ENCODE results near the gene PNKD.

Gene PNKD

DNA sequence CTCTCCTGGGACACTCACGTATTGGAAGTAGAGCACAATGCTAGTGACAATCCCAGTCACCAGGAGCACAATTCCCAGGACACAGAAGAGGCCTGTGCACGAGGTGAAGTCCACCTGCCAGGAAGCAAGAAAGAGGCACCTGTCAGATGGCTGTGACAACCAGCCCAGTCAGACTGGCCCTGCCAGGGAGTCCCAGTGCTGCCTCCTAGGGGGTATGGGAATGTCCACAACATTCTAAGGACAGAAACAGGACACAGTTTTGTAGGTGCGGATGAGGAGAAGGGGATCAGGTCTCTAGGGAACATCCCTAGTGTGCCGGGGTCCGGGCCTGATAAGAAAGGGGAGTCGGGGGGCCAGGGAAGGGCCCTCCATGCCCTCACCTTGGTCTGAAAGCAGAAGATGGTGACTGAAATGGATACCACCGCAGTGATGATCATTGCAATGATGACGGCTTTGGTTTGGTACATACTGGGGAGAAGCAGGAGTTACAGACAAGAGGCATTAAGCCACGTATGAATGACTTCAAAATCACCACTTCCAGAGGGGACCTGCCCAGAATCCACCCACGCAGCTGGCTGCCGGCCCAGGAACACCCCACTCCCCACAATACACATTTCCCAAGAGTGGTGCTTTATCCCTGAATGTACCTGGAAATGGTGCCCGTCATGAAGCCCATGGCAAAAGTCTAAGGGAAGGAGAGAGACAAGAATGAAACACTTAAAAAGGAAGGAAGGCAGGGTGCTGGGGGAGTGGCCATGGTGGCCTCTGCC is 6.9 kb downstream of the PNKD start:
- Histone ChIP-seq H3K9me2 (replicated peaks; ENCODE audit: low read depth, low read length) (no peaks in the 10 kb centered on the region), H3K36me3 (ENCODE audit: insufficient read depth, low read length) (peaks cover 18% of the 10 kb centered on the region; the same call in 1 of the 2 replicates), H4K20me1 (ENCODE audit: insufficient read depth, low read length, poor library complexity, severe bottlenecking) (no peaks in the 10 kb centered on the region), H2AFZ (ENCODE audit: low read length) (no peak overlapping the region), H3K9me3 (ENCODE audit: insufficient read depth, low read depth, low read length) (no peaks in the 10 kb centered on the region), H3K4me2 (ENCODE audit: low read depth, low read length, poor library complexity, severe bottlenecking) (no peak overlapping the region), H3K27me3 (ENCODE audit: insufficient read depth, low read length, poor library complexity, severe bottlenecking) (no peaks in the 10 kb centered on the region), H3K4me3 (ENCODE audit: low read length, poor library complexity, severe bottlenecking) (no peak overlapping the region), H3K9ac (ENCODE audit: low read depth, low read length, poor library complexity, severe bottlenecking) (no peak overlapping the region), H3K4me1 (ENCODE audit: insufficient read depth, low read length, poor library complexity, severe bottlenecking) (peaks cover 8% of the 10 kb centered on the region), H3K79me2 (ENCODE audit: insufficient read depth, low read length) (peaks cover under 1% of the 10 kb centered on the region; the same call in 1 of the 2 replicates), H3F3A (ENCODE audit: low read depth) (no peaks in the 10 kb centered on the region)
- TF ChIP-seq EZH2phosphoT487 (IDR thresholded peaks at IDR 0.05; ENCODE audit: borderline replicate concordance) = no peak
- TF ChIP-seq, protein P1, sequence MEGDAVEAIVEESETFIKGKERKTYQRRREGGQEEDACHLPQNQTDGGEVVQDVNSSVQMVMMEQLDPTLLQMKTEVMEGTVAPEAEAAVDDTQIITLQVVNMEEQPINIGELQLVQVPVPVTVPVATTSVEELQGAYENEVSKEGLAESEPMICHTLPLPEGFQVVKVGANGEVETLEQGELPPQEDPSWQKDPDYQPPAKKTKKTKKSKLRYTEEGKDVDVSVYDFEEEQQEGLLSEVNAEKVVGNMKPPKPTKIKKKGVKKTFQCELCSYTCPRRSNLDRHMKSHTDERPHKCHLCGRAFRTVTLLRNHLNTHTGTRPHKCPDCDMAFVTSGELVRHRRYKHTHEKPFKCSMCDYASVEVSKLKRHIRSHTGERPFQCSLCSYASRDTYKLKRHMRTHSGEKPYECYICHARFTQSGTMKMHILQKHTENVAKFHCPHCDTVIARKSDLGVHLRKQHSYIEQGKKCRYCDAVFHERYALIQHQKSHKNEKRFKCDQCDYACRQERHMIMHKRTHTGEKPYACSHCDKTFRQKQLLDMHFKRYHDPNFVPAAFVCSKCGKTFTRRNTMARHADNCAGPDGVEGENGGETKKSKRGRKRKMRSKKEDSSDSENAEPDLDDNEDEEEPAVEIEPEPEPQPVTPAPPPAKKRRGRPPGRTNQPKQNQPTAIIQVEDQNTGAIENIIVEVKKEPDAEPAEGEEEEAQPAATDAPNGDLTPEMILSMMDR (conservative IDR thresholded peaks at IDR 0.05; ENCODE audit: low read length) = no peak; the same call in 1 of the 2 replicates

DNA sequence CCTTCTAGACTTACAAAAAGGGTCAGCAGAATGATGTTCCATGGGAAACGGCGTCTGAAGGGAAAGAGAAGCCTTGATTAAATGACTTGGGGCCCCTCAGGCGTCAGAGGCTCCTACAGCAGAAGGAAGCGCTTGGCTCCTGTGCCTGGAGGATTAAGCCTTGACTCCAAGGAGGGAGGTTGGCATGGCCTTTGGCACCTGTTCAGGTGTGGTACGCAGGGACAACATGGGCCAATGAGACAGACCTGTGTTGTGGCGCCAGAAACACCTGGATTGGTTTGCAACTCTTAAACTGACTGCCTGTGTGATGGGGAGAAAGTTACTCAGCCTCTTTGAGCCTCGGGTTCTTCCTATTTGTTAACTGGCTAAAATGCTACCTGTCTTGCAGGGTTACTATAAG is 7.6 kb downstream of the PNKD start:
- H3K9me2 ChIP-seq (replicated peaks; ENCODE audit: low read depth, low read length) = no peaks in the 10 kb centered on the region
- H3F3A ChIP-seq (ENCODE audit: low read depth) = no peaks in the 10 kb centered on the region
- no peak overlapping the region for H3K4me2 ChIP-seq (ENCODE audit: low read depth, low read length, poor library complexity, severe bottlenecking)
- H3K27me3 ChIP-seq (ENCODE audit: insufficient read depth, low read length, poor library complexity, severe bottlenecking) = no peaks in the 10 kb centered on the region
- no peak overlapping the region for H3K9ac ChIP-seq (ENCODE audit: low read depth, low read length, poor library complexity, severe bottlenecking)
- H3K4me3 ChIP-seq (ENCODE audit: low read length, poor library complexity, severe bottlenecking) = no peak overlapping the region
- peaks cover 18% of the 10 kb centered on the region; the same call in 1 of the 2 replicates for H3K36me3 ChIP-seq (ENCODE audit: insufficient read depth, low read length)
- no peak overlapping the region for H2AFZ ChIP-seq (ENCODE audit: low read length)
- H3K4me1 ChIP-seq (ENCODE audit: insufficient read depth, low read length, poor library complexity, severe bottlenecking) = peaks cover 1% of the 10 kb centered on the region
- no peaks in the 10 kb centered on the region for H3K9me3 ChIP-seq (ENCODE audit: insufficient read depth, low read depth, low read length)
- no peaks in the 10 kb centered on the region for H4K20me1 ChIP-seq (ENCODE audit: insufficient read depth, low read length, poor library complexity, severe bottlenecking)
- TF ChIP-seq EZH2phosphoT487 (IDR thresholded peaks at IDR 0.05; ENCODE audit: borderline replicate concordance) = no peak
- TF ChIP-seq, protein P1 (conservative IDR thresholded peaks at IDR 0.05; ENCODE audit: low read length) = no peak
- H3K79me2 ChIP-seq (ENCODE audit: insufficient read depth, low read length) = no peaks in the 10 kb centered on the region

DNA sequence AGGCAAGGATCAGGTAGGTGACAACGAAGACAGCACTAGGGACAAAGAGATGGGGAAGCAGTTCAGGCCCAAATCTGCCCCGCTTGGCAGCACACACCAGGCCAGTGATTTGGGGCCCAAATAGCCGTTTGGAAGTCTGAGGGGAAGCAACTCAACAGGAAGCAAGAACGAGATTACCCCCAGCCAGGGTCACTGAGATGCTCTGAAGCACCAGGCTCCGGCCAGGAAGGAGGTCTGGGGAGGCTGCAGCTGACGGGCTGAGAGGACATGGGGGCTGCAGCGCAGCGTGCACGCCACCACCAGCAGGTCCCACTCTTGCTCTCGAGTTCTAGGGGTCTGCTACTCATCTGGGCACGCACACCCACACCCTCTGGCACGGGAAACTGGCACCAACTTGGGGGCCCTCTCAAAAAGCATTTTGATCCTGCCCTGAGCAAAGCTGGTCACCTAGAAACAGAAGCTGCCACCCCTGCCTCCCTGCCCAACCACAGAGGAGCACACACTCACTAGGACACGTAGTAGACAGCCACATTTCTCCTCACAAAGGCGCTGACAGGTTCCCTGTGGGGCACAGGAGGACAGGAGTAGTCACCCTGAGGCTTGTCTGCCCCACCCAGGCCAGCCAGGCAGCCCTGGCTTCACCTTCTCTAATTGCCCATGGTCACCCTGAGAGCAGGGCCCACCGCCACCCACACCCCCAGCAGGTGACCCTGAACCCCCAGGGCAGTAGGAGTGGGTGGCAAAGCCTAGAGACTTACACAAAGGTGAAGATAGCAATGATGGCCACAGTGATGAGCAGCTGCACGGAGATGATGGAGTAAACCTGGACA is 8.4 kb downstream of the PNKD start:
- Histone ChIP-seq H3K9me3 (ENCODE audit: insufficient read depth, low read depth, low read length) (no peaks in the 10 kb centered on the region), H3F3A (ENCODE audit: low read depth) (no peaks in the 10 kb centered on the region), H3K9me2 (replicated peaks; ENCODE audit: low read depth, low read length) (no peaks in the 10 kb centered on the region), H4K20me1 (ENCODE audit: insufficient read depth, low read length, poor library complexity, severe bottlenecking) (no peaks in the 10 kb centered on the region), H3K79me2 (ENCODE audit: insufficient read depth, low read length) (no peaks in the 10 kb centered on the region), H3K4me3 (ENCODE audit: low read length, poor library complexity, severe bottlenecking) (no peak overlapping the region), H2AFZ (ENCODE audit: low read length) (no peak overlapping the region), H3K4me1 (ENCODE audit: insufficient read depth, low read length, poor library complexity, severe bottlenecking) (no peaks in the 10 kb centered on the region), H3K36me3 (ENCODE audit: insufficient read depth, low read length) (peaks cover 16% of the 10 kb centered on the region; the same call in 1 of the 2 replicates), H3K27me3 (ENCODE audit: insufficient read depth, low read length, poor library complexity, severe bottlenecking) (no peaks in the 10 kb centered on the region), H3K9ac (ENCODE audit: low read depth, low read length, poor library complexity, severe bottlenecking) (no peak overlapping the region), H3K4me2 (ENCODE audit: low read depth, low read length, poor library complexity, severe bottlenecking) (no peak overlapping the region)
- TF ChIP-seq, protein P1 (conservative IDR thresholded peaks at IDR 0.05; ENCODE audit: low read length) = no peak
- no peak for TF ChIP-seq EZH2phosphoT487 (IDR thresholded peaks at IDR 0.05; ENCODE audit: borderline replicate concordance)
